PFSK-1 (cell line): ENCODE results near the gene DLGAP1.

ENCODE experiments used
- POLR2AphosphoS5 ChIP-seq: IDR thresholded peaks from 2 replicates; pipeline ENCODE4 v1.6.1; 2012; ENCODE audit warnings: low read depth, mild to moderate bottlenecking, control low read depth, low read length, moderate library complexity
- SIN3A ChIP-seq: IDR thresholded peaks from 2 replicates; pipeline ENCODE4 v1.6.1; 2012; ENCODE audit warnings: mild to moderate bottlenecking, low read length, moderate library complexity, borderline replicate concordance; ENCODE audit not compliant: insufficient read depth
- TAF1 ChIP-seq: IDR thresholded peaks from 2 replicates; pipeline ENCODE4 v1.6.1; 2012; ENCODE audit warnings: low read length, control low read depth, borderline replicate concordance; ENCODE audit not compliant: insufficient read depth
- TF ChIP-seq, protein P1 (sequence below), 2 experiments: IDR thresholded peaks; 2 replicates each; pipeline versions ENCODE4 v1.6.1 to v1.8.0; 2011 to 2012; ENCODE audit warnings: low read depth in 2 of 2, low read length in 2 of 2, control low read depth in 1 of 2, inconsistent platforms in 1 of 2, mild to moderate bottlenecking in 1 of 2, moderate library complexity in 1 of 2; ENCODE audit not compliant: insufficient read depth in 1 of 2

DNA sequence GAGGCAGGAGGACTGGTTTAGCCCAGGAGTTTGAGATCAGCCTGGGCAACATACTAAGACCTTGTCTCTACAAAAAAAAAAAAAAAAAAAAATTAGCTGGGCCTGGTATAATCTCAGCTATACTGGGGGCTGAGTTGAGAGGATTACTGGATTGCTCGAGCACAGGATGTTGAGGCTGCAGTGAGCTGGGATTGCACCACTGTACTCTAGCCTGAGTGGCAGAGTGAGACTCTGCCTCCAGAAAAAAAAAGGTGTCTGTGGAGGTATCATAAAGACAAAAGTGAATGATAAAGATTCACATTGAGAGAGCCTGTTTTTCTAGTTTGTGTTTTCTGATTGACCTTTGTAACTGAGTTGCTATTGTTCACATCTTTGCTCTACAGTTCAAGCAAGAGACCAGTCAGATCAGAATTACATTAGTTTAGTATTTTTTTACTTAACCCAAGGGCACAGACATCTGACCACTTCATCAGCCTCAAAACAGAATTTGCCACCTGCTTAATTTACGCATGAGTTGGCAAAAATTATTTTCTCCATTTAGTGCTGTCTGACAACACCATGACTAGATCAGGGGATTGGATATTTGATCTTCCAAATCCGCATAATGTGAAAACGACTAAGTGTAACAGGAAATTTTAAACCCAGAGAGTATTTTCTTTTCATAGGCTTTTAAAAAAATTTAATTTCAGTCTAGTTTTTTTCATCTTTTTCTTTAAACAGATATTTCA, 734.1 kb downstream of the DLGAP1 start:
- TF ChIP-seq, protein P1, sequence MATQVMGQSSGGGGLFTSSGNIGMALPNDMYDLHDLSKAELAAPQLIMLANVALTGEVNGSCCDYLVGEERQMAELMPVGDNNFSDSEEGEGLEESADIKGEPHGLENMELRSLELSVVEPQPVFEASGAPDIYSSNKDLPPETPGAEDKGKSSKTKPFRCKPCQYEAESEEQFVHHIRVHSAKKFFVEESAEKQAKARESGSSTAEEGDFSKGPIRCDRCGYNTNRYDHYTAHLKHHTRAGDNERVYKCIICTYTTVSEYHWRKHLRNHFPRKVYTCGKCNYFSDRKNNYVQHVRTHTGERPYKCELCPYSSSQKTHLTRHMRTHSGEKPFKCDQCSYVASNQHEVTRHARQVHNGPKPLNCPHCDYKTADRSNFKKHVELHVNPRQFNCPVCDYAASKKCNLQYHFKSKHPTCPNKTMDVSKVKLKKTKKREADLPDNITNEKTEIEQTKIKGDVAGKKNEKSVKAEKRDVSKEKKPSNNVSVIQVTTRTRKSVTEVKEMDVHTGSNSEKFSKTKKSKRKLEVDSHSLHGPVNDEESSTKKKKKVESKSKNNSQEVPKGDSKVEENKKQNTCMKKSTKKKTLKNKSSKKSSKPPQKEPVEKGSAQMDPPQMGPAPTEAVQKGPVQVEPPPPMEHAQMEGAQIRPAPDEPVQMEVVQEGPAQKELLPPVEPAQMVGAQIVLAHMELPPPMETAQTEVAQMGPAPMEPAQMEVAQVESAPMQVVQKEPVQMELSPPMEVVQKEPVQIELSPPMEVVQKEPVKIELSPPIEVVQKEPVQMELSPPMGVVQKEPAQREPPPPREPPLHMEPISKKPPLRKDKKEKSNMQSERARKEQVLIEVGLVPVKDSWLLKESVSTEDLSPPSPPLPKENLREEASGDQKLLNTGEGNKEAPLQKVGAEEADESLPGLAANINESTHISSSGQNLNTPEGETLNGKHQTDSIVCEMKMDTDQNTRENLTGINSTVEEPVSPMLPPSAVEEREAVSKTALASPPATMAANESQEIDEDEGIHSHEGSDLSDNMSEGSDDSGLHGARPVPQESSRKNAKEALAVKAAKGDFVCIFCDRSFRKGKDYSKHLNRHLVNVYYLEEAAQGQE (IDR thresholded peaks at IDR 0.05; ENCODE audit: insufficient read depth in 1 of 2, low read depth in 2 of 2, low read length in 2 of 2) = no peak
- TF ChIP-seq POLR2AphosphoS5 (no peak), TAF1 (no peak), SIN3A (no peak)
